Heart left ventricle (tissue), 13 donors: ENCODE results near the gene ACVR1.

Experiments used
- POLR2A ChIP-seq, 2 donors: fragments of 450-650 bp; IDR thresholded peaks; one replicate each; pipeline ENCODE4 v1.6.1; 2017; ENCODE audit warnings: antibody characterized with exemption in 2 of 2, mild to moderate bottlenecking in 2 of 2, moderate library complexity in 2 of 2
- TF ChIP-seq, protein P1 (sequence below), 12 donors: fragments of 200-600 bp; sonication (generic) in 4 of 12; IDR thresholded peaks; one replicate each; pipeline versions ENCODE4 v1.5.0 to v1.8.0; 2018 to 2022; ENCODE audit warnings: antibody characterized with exemption in 12 of 12, mild to moderate bottlenecking in 5 of 12
- donor health status: ischemic (EF 13 %, LVEDD 7.1; RV severe dilation, severe dysfunction).
- donor health status: DM: no; HTN: yes; CAD: no.
- donor health status: DM: no; HTN: no; CAD: no.
- donor health status: ischemic (EF 25% LVEDD 6.9; RV normal size, moderate dysfunction).
- donor health status: ischemic (EF 25% LVEDD 5.7; RV mildly dilated, moderate dysfunction).
- donor health status: ischemic (EF 35%, LVEDD 5.7; RV mildly dilated, moderate dysfunction).
- donor health status: nonischemic (EF 11% LVEDD 7.7; RV severe dilation, severe dysfunction).
- donor health status: DM: yes; HTN: yes; CAD: no.
- donor health status: PGD.
- donor health status: ischemic (EF 29% LVEDD 5.4; RV normal size, mild dysfunction).
- donor health status: nonischemic (EF 23%, LVEDD 6.1; RV moderate dilation, normal function).

DNA sequence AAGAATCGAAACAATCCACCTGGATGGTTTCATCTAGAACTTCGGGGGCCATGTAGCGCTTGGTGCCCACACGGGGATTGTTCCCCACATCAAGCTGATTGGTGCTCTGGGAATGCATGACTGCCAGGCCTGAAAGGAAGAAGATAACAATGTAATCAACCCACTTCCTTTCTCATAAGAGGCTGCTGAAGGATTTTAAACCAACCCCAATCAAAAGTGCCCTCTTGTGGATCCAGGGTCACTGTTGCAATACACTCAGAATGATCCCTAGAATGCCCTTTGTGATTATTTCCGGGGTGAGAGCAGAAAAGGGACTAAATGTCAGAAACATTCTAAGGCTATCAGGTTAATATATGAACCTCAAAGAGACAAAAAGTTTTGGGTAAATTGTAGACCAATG lies 115.2 kb downstream of the ACVR1 start:
- TF ChIP-seq, protein P1, sequence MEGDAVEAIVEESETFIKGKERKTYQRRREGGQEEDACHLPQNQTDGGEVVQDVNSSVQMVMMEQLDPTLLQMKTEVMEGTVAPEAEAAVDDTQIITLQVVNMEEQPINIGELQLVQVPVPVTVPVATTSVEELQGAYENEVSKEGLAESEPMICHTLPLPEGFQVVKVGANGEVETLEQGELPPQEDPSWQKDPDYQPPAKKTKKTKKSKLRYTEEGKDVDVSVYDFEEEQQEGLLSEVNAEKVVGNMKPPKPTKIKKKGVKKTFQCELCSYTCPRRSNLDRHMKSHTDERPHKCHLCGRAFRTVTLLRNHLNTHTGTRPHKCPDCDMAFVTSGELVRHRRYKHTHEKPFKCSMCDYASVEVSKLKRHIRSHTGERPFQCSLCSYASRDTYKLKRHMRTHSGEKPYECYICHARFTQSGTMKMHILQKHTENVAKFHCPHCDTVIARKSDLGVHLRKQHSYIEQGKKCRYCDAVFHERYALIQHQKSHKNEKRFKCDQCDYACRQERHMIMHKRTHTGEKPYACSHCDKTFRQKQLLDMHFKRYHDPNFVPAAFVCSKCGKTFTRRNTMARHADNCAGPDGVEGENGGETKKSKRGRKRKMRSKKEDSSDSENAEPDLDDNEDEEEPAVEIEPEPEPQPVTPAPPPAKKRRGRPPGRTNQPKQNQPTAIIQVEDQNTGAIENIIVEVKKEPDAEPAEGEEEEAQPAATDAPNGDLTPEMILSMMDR (IDR thresholded peaks at IDR 0.05): no peak
- no peak for TF ChIP-seq POLR2A (IDR thresholded peaks at IDR 0.05)
